H1 (cell line): Measurements from ENCODE around the gene GDF9. TPM values are rescaled to one million over a fixed set of nuclear protein-coding genes. Genes with fewer than 3 reads are reported as not detected.

ENCODE experiments used
- CTCF ChIA-PET: fragments of 300-600 bp; sonication (Branson Sonifier 250); formaldehyde crosslinking; loops from one replicate; lab custom pipeline; 2021; ENCODE audit not compliant: partially characterized antibody; lab: Charles Lee
- POLR2A ChIA-PET: fragments of 300-600 bp; sonication (Branson Sonifier 250); formaldehyde crosslinking; loops from one replicate; lab custom pipeline; 2021; ENCODE audit warnings: inconsistent platforms; ENCODE audit not compliant: partially characterized antibody; lab: Charles Lee
- DNase-seq, 2 experiments: peaks; one replicate each; pipeline versions ENCODE4 v3.0.0 to v3.0.0-alpha.2; 2010 to 2022; ENCODE audit warnings: low spot score in 2 of 2, low read depth in 1 of 2, mixed read lengths in 1 of 2
- FAIRE-seq: peaks from 2 replicates; lab custom pipeline; 2011; peaks lifted over from hg19 to GRCh38; lab: Jason Lieb, UNC
- H2AFZ ChIP-seq: 2 replicates; pipeline ENCODE4 v1.8.1; 2012; ENCODE audit warnings: low read length, inconsistent platforms
- H2AK5ac ChIP-seq: 2 replicates; pipeline ENCODE4 v1.6.1; 2013; ENCODE audit warnings: low read depth, low read length
- H2BK120ac ChIP-seq: replicated peaks from 2 replicates; pipeline ENCODE3; 2013; ENCODE audit warnings: low read depth, low read length, inconsistent platforms
- H2BK12ac ChIP-seq: 2 replicates; pipeline ENCODE4 v1.6.1; 2013; ENCODE audit warnings: low read depth, low read length
- H2BK15ac ChIP-seq: 2 replicates; pipeline ENCODE4 v1.6.1; 2013; ENCODE audit warnings: low read length
- H2BK20ac ChIP-seq: 2 replicates; pipeline ENCODE4 v1.6.1; 2013; ENCODE audit warnings: low read length
- H2BK5ac ChIP-seq: 2 replicates; pipeline ENCODE4 v1.6.1; 2013; ENCODE audit warnings: low read depth, low read length
- H3K14ac ChIP-seq: 2 replicates; pipeline ENCODE4 v1.6.1; 2013; ENCODE audit warnings: inconsistent platforms; ENCODE audit not compliant: insufficient read length
- H3K18ac ChIP-seq: 2 replicates; pipeline ENCODE4 v1.6.1; 2013; ENCODE audit warnings: low read length; ENCODE audit errors: extremely low read depth
- H3K23ac ChIP-seq: 2 replicates; pipeline ENCODE4 v1.6.1; 2013; ENCODE audit warnings: inconsistent platforms; ENCODE audit not compliant: insufficient read length
- H3K23me2 ChIP-seq: 2 replicates; pipeline ENCODE4 v1.6.1; 2013; ENCODE audit warnings: low read depth, low read length
- H3K27ac ChIP-seq: 2 replicates; pipeline ENCODE4 v1.6.1; 2011; ENCODE audit warnings: low read depth, low read length, inconsistent platforms
- H3K27me3 ChIP-seq, 4 experiments: replicated peaks in 1 of 4; 1 replicate in 1 of 4; 2 replicates in 3 of 4; pipeline versions ENCODE4 v1.6.1 to v1.8.1; 2011 to 2013; ENCODE audit warnings: low read length in 3 of 4, mild to moderate bottlenecking in 3 of 4, inconsistent platforms in 2 of 4, mixed read lengths in 2 of 4, moderate library complexity in 1 of 4; ENCODE audit not compliant: control insufficient read depth in 3 of 4, insufficient read depth in 3 of 4; ENCODE audit errors: extremely low read depth in 1 of 4
- H3K36me3 ChIP-seq, 4 experiments: 2 replicates each; pipeline versions ENCODE4 v1.6.1 to v1.8.1; 2011 to 2013; ENCODE audit warnings: mild to moderate bottlenecking in 4 of 4, low read length in 3 of 4, moderate library complexity in 2 of 4, control low read depth in 1 of 4, inconsistent platforms in 1 of 4; ENCODE audit not compliant: insufficient read depth in 4 of 4, control insufficient read depth in 2 of 4
- H3K4ac ChIP-seq: replicated peaks from 2 replicates; pipeline ENCODE3; 2013; ENCODE audit warnings: low read length, low read depth, mixed read lengths, inconsistent platforms; ENCODE audit not compliant: insufficient read length
- H3K4me1 ChIP-seq, 4 experiments: replicated peaks in 1 of 4; 1 replicate in 1 of 4; 2 replicates in 3 of 4; pipeline versions ENCODE4 v1.6.1 to v1.8.1; 2011 to 2013; ENCODE audit warnings: low read length in 3 of 4, inconsistent platforms in 2 of 4, mixed read lengths in 1 of 4; ENCODE audit not compliant: insufficient read depth in 4 of 4, control insufficient read depth in 3 of 4
- H3K4me2 ChIP-seq, 2 experiments: 2 replicates each; pipeline versions ENCODE4 v1.6.1 to v1.8.1; 2011 to 2013; ENCODE audit warnings: low read depth in 2 of 2, low read length in 2 of 2, control low read depth in 1 of 2, inconsistent platforms in 1 of 2, mild to moderate bottlenecking in 1 of 2; ENCODE audit not compliant: insufficient read depth in 1 of 2
- H3K4me3 ChIP-seq, 4 experiments: fragments of 200-600, 300-600 bp in 1 of 4; sonication (generic), shearing (Covaris generic), sonication (Bioruptor Twin) in 1 of 4; 2 replicates each; pipeline versions ENCODE4 v1.5.1 to v1.8.1; 2011 to 2016; ENCODE audit warnings: low read length in 4 of 4, low read depth in 3 of 4, control low read depth in 2 of 4, inconsistent platforms in 2 of 4, mild to moderate bottlenecking in 2 of 4, mixed read lengths in 1 of 4, moderate library complexity in 1 of 4; ENCODE audit not compliant: insufficient read depth in 2 of 4; ENCODE audit errors: extremely low read depth in 1 of 4
- H3K56ac ChIP-seq: replicated peaks from 2 replicates; pipeline ENCODE3; 2013; ENCODE audit warnings: low read depth, mild to moderate bottlenecking, mixed read lengths, low read length, inconsistent platforms; ENCODE audit not compliant: insufficient read length
- H3K79me1 ChIP-seq: 2 replicates; pipeline ENCODE4 v1.6.1; 2013; ENCODE audit warnings: low read depth, low read length, control low read depth
- H3K79me2 ChIP-seq, 2 experiments: 2 replicates each; pipeline versions ENCODE4 v1.6.1 to v1.8.1; 2012 to 2013; ENCODE audit warnings: low read length in 2 of 2, mild to moderate bottlenecking in 2 of 2, inconsistent platforms in 1 of 2; ENCODE audit not compliant: insufficient read depth in 2 of 2, control insufficient read depth in 1 of 2
- H3K9ac ChIP-seq, 4 experiments: replicated peaks in 1 of 4; 1 replicate in 1 of 4; 2 replicates in 3 of 4; pipeline versions ENCODE4 v1.6.1 to v1.8.1; 2011 to 2013; ENCODE audit warnings: low read depth in 3 of 4, low read length in 3 of 4, control low read depth in 2 of 4, mild to moderate bottlenecking in 2 of 4, moderate library complexity in 2 of 4, inconsistent platforms in 1 of 4; ENCODE audit errors: extremely low read depth in 1 of 4
- H3K9me3 ChIP-seq, 2 experiments: 2 replicates each; pipeline versions ENCODE4 v1.6.1 to v1.8.1; 2012 to 2013; ENCODE audit warnings: mild to moderate bottlenecking in 2 of 2, moderate library complexity in 2 of 2, control low read depth in 1 of 2, inconsistent platforms in 1 of 2, low read depth in 1 of 2, low read length in 1 of 2, mixed read lengths in 1 of 2; ENCODE audit not compliant: insufficient read depth in 2 of 2
- H4K20me1 ChIP-seq, 2 experiments: replicated peaks in 1 of 2; 2 replicates each; pipeline versions ENCODE3 to v1.8.1; 2011 to 2013; ENCODE audit warnings: inconsistent platforms in 2 of 2, low read length in 2 of 2, mild to moderate bottlenecking in 1 of 2; ENCODE audit not compliant: insufficient read depth in 2 of 2, control insufficient read depth in 1 of 2
- H4K5ac ChIP-seq: 2 replicates; pipeline ENCODE4 v1.6.1; 2013; ENCODE audit warnings: low read length, low read depth, mixed read lengths, inconsistent platforms; ENCODE audit not compliant: insufficient read length
- H4K8ac ChIP-seq: 2 replicates; pipeline ENCODE4 v1.8.0; 2013; ENCODE audit warnings: mild to moderate bottlenecking, moderate library complexity, low read length, inconsistent platforms; ENCODE audit not compliant: insufficient read depth; ENCODE audit errors: extremely low read depth
- H4K91ac ChIP-seq: replicated peaks from 2 replicates; pipeline ENCODE3; 2013; ENCODE audit warnings: low read length, mixed read lengths, inconsistent platforms; ENCODE audit not compliant: insufficient read length
- BACH1 ChIP-seq: IDR thresholded peaks from 2 replicates; pipeline ENCODE4 v1.6.1; 2012; ENCODE audit warnings: low read length, improper control_type of control experiment
- BCL11A ChIP-seq, 2 experiments: IDR thresholded peaks; one replicate each; pipeline ENCODE4 v1.6.1; 2011; ENCODE audit warnings: low read depth in 2 of 2, low read length in 2 of 2, mild to moderate bottlenecking in 2 of 2
- CREB1 ChIP-seq: IDR thresholded peaks from 2 replicates; pipeline ENCODE4 v1.6.1; 2012; ENCODE audit warnings: inconsistent platforms
- GTF2F1 ChIP-seq: IDR thresholded peaks from 2 replicates; pipeline ENCODE4 v1.6.1; 2012; ENCODE audit warnings: low read depth, low read length, improper control_type of control experiment, borderline replicate concordance
- JUND ChIP-seq: IDR thresholded peaks from 2 replicates; pipeline ENCODE4 v1.6.1; 2011; ENCODE audit warnings: mild to moderate bottlenecking, improper control_type of control experiment, low read length
- MAFK ChIP-seq: IDR thresholded peaks from 2 replicates; pipeline ENCODE4 v1.6.1; 2012; ENCODE audit warnings: low read depth, mild to moderate bottlenecking, improper control_type of control experiment, low read length
- RXRA ChIP-seq: IDR thresholded peaks from 2 replicates; pipeline ENCODE4 v1.6.1; 2011; ENCODE audit warnings: low read depth, mild to moderate bottlenecking, low read length, moderate library complexity; ENCODE audit not compliant: insufficient read depth
- SIRT6 ChIP-seq: IDR thresholded peaks from one replicate; pipeline ENCODE4 v1.7.1; 2012; ENCODE audit warnings: low read length, inconsistent platforms
- SP1 ChIP-seq: IDR thresholded peaks from 2 replicates; pipeline ENCODE4 v1.6.1; 2011; ENCODE audit warnings: low read depth, low read length
- TAF1 ChIP-seq: IDR thresholded peaks from 2 replicates; pipeline ENCODE4 v1.6.1; 2011; ENCODE audit warnings: mild to moderate bottlenecking, low read depth, low read length
- WGBS, 2 experiments: shearing (Covaris generic) in 1 of 2; methylation state at CpG; one replicate each; pipeline versions ENCODE4 v1.1.6 to v1.1.7; 2013 to 2015; ENCODE audit warnings: low lambda C conversion rate in 2 of 2, mixed read lengths in 2 of 2, inconsistent platforms in 1 of 2, low coverage in 1 of 2, missing lambda C conversion rate in 1 of 2; ENCODE audit not compliant: insufficient replicate concordance in 2 of 2, insufficient coverage in 1 of 2, insufficient read length in 1 of 2; ENCODE audit errors: extremely low coverage in 1 of 2, missing lambda C conversion rate in 1 of 2; 5-methylcytosine and 5-hydroxymethylcytosine counted together
- polyA plus RNA-seq, 7 experiments: library from polyadenylated mRNA; depleted of rRNA in 3 of 7; stranded (reverse) in 5 of 7; unstranded in 2 of 7; fragments of >200 nt in 5 of 7; fragments of 200-250 nt in 2 of 7; gene quantifications; 1 replicate in 5 of 7; 2 replicates in 1 of 7; 4 replicates in 1 of 7; pipeline versions ENCODE4 v1.2.1 to v1.2.3, GENCODE V29; 2011 to 2013; ENCODE audit warnings: missing spikeins in 2 of 7, mixed read lengths in 2 of 7
- total RNA-seq: library from RNA; stranded (reverse); fragmentation: NEBNext Ultra II Directional; extraction: Animal tissue kit (Norgen Biotek cat#: 25700); gene quantifications from 2 replicates; pipeline ENCODE4 v1.2.1, GENCODE V29; 2021
- TF ChIP-seq, protein P1 (sequence below), 3 experiments: IDR thresholded peaks; 1 replicate in 2 of 3; 2 replicates in 1 of 3; pipeline versions ENCODE4 v1.5.1 to v1.6.1; 2011; ENCODE audit warnings: low read length in 3 of 3, mild to moderate bottlenecking in 3 of 3, inconsistent platforms in 2 of 3, low read depth in 1 of 3, moderate library complexity in 1 of 3; ENCODE audit not compliant: insufficient read depth in 1 of 3; ENCODE audit errors: control extremely low read depth in 1 of 3
- TF ChIP-seq, protein P2 (sequence below): IDR thresholded peaks from 2 replicates; pipeline ENCODE4 v1.6.1; 2011; ENCODE audit warnings: low read depth, mild to moderate bottlenecking, low read length; ENCODE audit not compliant: insufficient read depth

GDF9 gene
- total and polyA plus RNA-seq, 2 of the 8 experiments (the other 6 are each of a cell fraction or from before 2014, with no cell fraction given) = 0.14 TPM; not detected in 1

DNA sequence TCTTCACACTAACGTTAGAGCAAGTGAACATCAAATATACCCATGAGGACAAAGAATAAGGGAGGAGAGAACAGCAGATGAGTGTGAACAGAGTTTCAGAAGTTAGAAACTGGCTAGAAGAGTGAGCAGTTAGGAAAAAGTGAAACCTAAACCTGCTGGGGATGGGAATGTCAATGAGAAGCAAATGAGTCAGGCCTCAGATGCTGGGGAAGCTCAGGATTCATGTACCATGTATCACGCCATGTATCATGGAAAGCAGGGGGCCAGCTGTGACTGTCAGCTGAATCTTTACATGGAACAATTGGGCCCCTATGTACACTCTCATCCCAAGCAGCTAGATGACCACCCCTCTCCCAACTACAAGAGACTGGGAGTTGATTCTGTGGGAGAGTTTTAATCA, 16.2 kb downstream of the GDF9 start:
- H3K4me3 ChIP-seq = no peak overlapping the region
- no peak overlapping the region for H2BK12ac ChIP-seq
- H3K79me1 ChIP-seq = no peaks in the 10 kb centered on the region
- peaks cover 0 to 1% (median 0%) of the 10 kb centered on the region in 4 experiments; a peak in 1 of 7 replicates for H3K4me1 ChIP-seq
- H3K18ac ChIP-seq = no peak overlapping the region
- no peak overlapping the region for H4K8ac ChIP-seq
- no peak overlapping the region for H3K14ac ChIP-seq
- no peak overlapping the region for H4K5ac ChIP-seq
- no peak overlapping the region for H3K4me2 ChIP-seq
- H2AFZ ChIP-seq = no peak overlapping the region
- DNase-seq (no peak), FAIRE-seq (no peak)
- H4K91ac ChIP-seq = no peak overlapping the region
- H3K56ac ChIP-seq = no peak overlapping the region
- no peak overlapping the region for H2BK120ac ChIP-seq
- H2BK15ac ChIP-seq = no peak overlapping the region
- H2AK5ac ChIP-seq = no peak overlapping the region
- no peak overlapping the region for H3K27ac ChIP-seq
- no peak overlapping the region for H2BK20ac ChIP-seq
- H3K9me3 ChIP-seq = no peaks in the 10 kb centered on the region
- H3K23ac ChIP-seq = no peak overlapping the region
- no peak overlapping the region for H2BK5ac ChIP-seq
- H3K27me3 ChIP-seq = no peaks in the 10 kb centered on the region
- H3K4ac ChIP-seq = no peak overlapping the region
- H4K20me1 ChIP-seq = no peaks in the 10 kb centered on the region
- H3K36me3 ChIP-seq = no peaks in the 10 kb centered on the region
- POLR2A ChIA-PET = interaction anchor here (0.9 to 1.6 kb wide), 2 partner anchors 14 to 16 kb away, joined by 3 read pairs; partner anchors contain the start of genes GDF9 and UQCRQ
- H3K23me2 ChIP-seq = no peaks in the 10 kb centered on the region
- CTCF ChIA-PET = interaction anchor here (0.6 to 32.2 kb wide), 3 partner anchors 14 to 41 kb away, joined by 3 to 465 read pairs (median 4); partner anchors contain the start of gene SHROOM1
- no peaks in the 10 kb centered on the region for H3K79me2 ChIP-seq
- WGBS, 2 experiments = 84% methylated on average over 2 of the region's 2 CpGs; no CpG with 5 or more reads in 1 of the 2 experiments
- no peak overlapping the region for H3K9ac ChIP-seq
- no peak for TF ChIP-seq RXRA
- TF ChIP-seq CREB1 = no peak
- TF ChIP-seq MAFK = no peak
- TF ChIP-seq BCL11A (IDR thresholded peaks at IDR 0.05; ENCODE audit: low read depth in 2 of 2, low read length in 2 of 2) = no peak
- no peak for TF ChIP-seq GTF2F1
- TF ChIP-seq, protein P1, sequence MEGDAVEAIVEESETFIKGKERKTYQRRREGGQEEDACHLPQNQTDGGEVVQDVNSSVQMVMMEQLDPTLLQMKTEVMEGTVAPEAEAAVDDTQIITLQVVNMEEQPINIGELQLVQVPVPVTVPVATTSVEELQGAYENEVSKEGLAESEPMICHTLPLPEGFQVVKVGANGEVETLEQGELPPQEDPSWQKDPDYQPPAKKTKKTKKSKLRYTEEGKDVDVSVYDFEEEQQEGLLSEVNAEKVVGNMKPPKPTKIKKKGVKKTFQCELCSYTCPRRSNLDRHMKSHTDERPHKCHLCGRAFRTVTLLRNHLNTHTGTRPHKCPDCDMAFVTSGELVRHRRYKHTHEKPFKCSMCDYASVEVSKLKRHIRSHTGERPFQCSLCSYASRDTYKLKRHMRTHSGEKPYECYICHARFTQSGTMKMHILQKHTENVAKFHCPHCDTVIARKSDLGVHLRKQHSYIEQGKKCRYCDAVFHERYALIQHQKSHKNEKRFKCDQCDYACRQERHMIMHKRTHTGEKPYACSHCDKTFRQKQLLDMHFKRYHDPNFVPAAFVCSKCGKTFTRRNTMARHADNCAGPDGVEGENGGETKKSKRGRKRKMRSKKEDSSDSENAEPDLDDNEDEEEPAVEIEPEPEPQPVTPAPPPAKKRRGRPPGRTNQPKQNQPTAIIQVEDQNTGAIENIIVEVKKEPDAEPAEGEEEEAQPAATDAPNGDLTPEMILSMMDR (IDR thresholded peaks at IDR 0.05; ENCODE audit: control extremely low read depth in 1 of 3, insufficient read depth in 1 of 3, low read depth in 1 of 3, low read length in 3 of 3) = no peak
- TF ChIP-seq BACH1 = no peak
- no peak for TF ChIP-seq JUND
- no peak for TF ChIP-seq SP1
- no peak for TF ChIP-seq TAF1
- TF ChIP-seq, protein P2, sequence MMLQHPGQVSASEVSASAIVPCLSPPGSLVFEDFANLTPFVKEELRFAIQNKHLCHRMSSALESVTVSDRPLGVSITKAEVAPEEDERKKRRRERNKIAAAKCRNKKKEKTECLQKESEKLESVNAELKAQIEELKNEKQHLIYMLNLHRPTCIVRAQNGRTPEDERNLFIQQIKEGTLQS = no peak
- TF ChIP-seq SIRT6 = no peak
